Sigmoid colon (tissue), 7 donors: ENCODE results near the gene SRXN1. TPM values are rescaled to one million over a fixed set of nuclear protein-coding genes. Genes with fewer than 3 reads are reported as not detected.

Experiments used
- DNase-seq: peaks from one replicate; pipeline ENCODE4 v3.0.0-alpha.2; 2019
- H3K27ac ChIP-seq, 4 donors: fragments of 200-600 bp; sonication (generic); one replicate each; pipeline ENCODE4 v1.5.1; 2016 to 2019; ENCODE audit warnings: mild to moderate bottlenecking in 1 of 4
- H3K27me3 ChIP-seq, 3 donors: fragments of 200-600 bp; sonication (generic); one replicate each; pipeline ENCODE4 v1.5.1; 2019; ENCODE audit warnings: mild to moderate bottlenecking in 1 of 3
- H3K36me3 ChIP-seq, 4 donors: fragments of 200-600 bp; sonication (generic); one replicate each; pipeline ENCODE4 v1.5.1; 2016 to 2019
- H3K4me1 ChIP-seq, 4 donors: fragments of 200-600 bp; sonication (generic); one replicate each; pipeline ENCODE4 v1.5.1; 2017 to 2019
- H3K4me3 ChIP-seq, 4 donors: fragments of 200-600 bp; sonication (generic); one replicate each; pipeline ENCODE4 v1.5.1; 2017 to 2019; ENCODE audit warnings: mild to moderate bottlenecking in 2 of 4, moderate library complexity in 1 of 4
- H3K9me3 ChIP-seq, 4 donors: fragments of 200-600 bp in 3 of 4; sonication (generic) in 3 of 4; one replicate each; pipeline versions ENCODE4 v1.5.1 to v1.6.1; 2013 to 2019
- CTCF ChIP-seq, 4 experiments: fragments of 450-650 bp in 3 of 4; fragments of 200-600 bp in 1 of 4; IDR thresholded peaks; one replicate each; pipeline ENCODE4 v1.5.1; 2016 to 2019; ENCODE audit warnings: antibody characterized with exemption in 4 of 4, mild to moderate bottlenecking in 3 of 4, moderate library complexity in 2 of 4
- EP300 ChIP-seq, 4 donors: sonication (generic); formaldehyde crosslinking; IDR thresholded peaks; one replicate each; pipeline ENCODE4 v1.6.1; 2017; ENCODE audit warnings: antibody characterized with exemption in 4 of 4
- POLR2A ChIP-seq, 2 donors: fragments of 450-650 bp; IDR thresholded peaks; one replicate each; pipeline ENCODE4 v1.6.1; 2016; ENCODE audit warnings: antibody characterized with exemption in 2 of 2, mild to moderate bottlenecking in 2 of 2, moderate library complexity in 2 of 2
- POLR2AphosphoS5 ChIP-seq, 4 donors: sonication (generic); formaldehyde crosslinking; IDR thresholded peaks; one replicate each; pipeline ENCODE4 v1.6.1; 2017; ENCODE audit warnings: antibody characterized with exemption in 4 of 4
- WGBS, 2 donors: extraction: QIAGEN DNeasy Blood & Tissue Kit; methylation state at CpG; one replicate each; pipeline ENCODE4 v1.1.7; 2013; 5-methylcytosine and 5-hydroxymethylcytosine counted together
- intact Hi-C: fragments of 100-400 bp; cut with DNase I; formaldehyde crosslinking; loops from one replicate; pipeline ENCODE4 v1.15.1; 2023
- polyA plus RNA-seq, 3 donors: library from polyadenylated mRNA; stranded (reverse); fragments of 200-250 nt; gene quantifications; one replicate each; pipeline ENCODE4 v1.2.3, GENCODE V29; 2013
- total RNA-seq, 4 donors: library from RNA; depleted of rRNA; stranded (reverse); fragments of >200 nt; gene quantifications; one replicate each; pipeline ENCODE4 v1.1.0, GENCODE V29; 2016
- donor health status: healthy with polysubstance abuse.
- donor health status: Bipolar disorder and iron deficiency.
- donor health status: healthy.

The SRXN1 gene
- total and polyA plus RNA-seq, 7 donors, result 16.8 to 35.6 (median 27.5) TPM

- no peaks in the 10 kb centered on the region for H3K9me3 ChIP-seq
- intact Hi-C loops, result no loop called here
- TF ChIP-seq EP300 (IDR thresholded peaks at IDR 0.05) (no peak), POLR2AphosphoS5 (IDR thresholded peaks at IDR 0.05) (no peak), POLR2A (IDR thresholded peaks at IDR 0.05) (no peak), CTCF (IDR thresholded peaks at IDR 0.05) (no peak)
These were observed 8.7 kb upstream of the SRXN1 start for GRCh38 chr20:661474-662270.

GRCh38 chr20:658731-659291, 5.8 kb upstream of the SRXN1 start:
- Histone ChIP-seq H3K4me1 (peaks cover 0 to 16% (median 5%) of the 10 kb centered on the region in 4 donors), H3K27me3 (peaks cover 16 to 56% (median 28%) of the 10 kb centered on the region in 3 donors), H3K4me3 (no peak overlapping the region), H3K27ac (no peak overlapping the region), H3K36me3 (no peaks in the 10 kb centered on the region), H3K9me3 (no peaks in the 10 kb centered on the region)
- intact Hi-C loops, result loop anchor here (5.0 kb wide), 1 partner anchor 173 kb away; the partner anchor contains the start of gene FAM110A
- WGBS, 2 donors, result 35 to 49% methylated on average over 5 of the region's 5 CpGs
- DNase-seq, result no peak
- TF ChIP-seq POLR2AphosphoS5 (IDR thresholded peaks at IDR 0.05) (no peak), POLR2A (IDR thresholded peaks at IDR 0.05) (no peak), CTCF (IDR thresholded peaks at IDR 0.05) (no peak), EP300 (IDR thresholded peaks at IDR 0.05) (no peak)

More at GRCh38 chr20:661474-662270, 8.7 kb upstream of the SRXN1 start:
- peaks cover 0 to 10% (median 0%) of the 10 kb centered on the region in 4 donors for H3K4me1 ChIP-seq
- H3K27me3 ChIP-seq, result peaks cover 23 to 84% (median 52%) of the 10 kb centered on the region in 3 donors
- 22 to 38% methylated on average over 29 of the region's 29 CpGs for WGBS, 2 donors
- DNase-seq, result no peak
- no peak overlapping the region for H3K4me3 ChIP-seq
- no peaks in the 10 kb centered on the region for H3K36me3 ChIP-seq
- H3K27ac ChIP-seq, result no peak overlapping the region

GRCh38 chr20:658202-658601, 5.2 kb upstream of the SRXN1 start:
- TF ChIP-seq EP300 (IDR thresholded peaks at IDR 0.05), result no peak
- peaks cover 0 to 15% (median 8%) of the 10 kb centered on the region in 4 donors for H3K4me1 ChIP-seq
- peaks cover 10 to 50% (median 22%) of the 10 kb centered on the region in 3 donors for H3K27me3 ChIP-seq
- no peak overlapping the region for H3K4me3 ChIP-seq
- no peak overlapping the region for H3K27ac ChIP-seq
- 23 to 51% methylated on average over 2 of the region's 2 CpGs for WGBS, 2 donors
- H3K9me3 ChIP-seq, result no peaks in the 10 kb centered on the region
- H3K36me3 ChIP-seq, result no peaks in the 10 kb centered on the region
- intact Hi-C loops, result loop anchor here (5.0 kb wide), 1 partner anchor 174 kb away; the partner anchor contains the start of gene FAM110A
- no peak for DNase-seq

- peaks cover 0 to 28% (median under 1%) of the 10 kb centered on the region in 3 donors for H3K27me3 ChIP-seq
- DNase-seq, result no peak
- intact Hi-C loops, result loop anchor here (5.0 kb wide), 1 partner anchor 176 kb away; the partner anchor contains the start of gene FAM110A
- peaks cover 0 to 22% (median 19%) of the 10 kb centered on the region in 4 donors for H3K4me1 ChIP-seq
- H3K4me3 ChIP-seq, result no peak overlapping the region
- H3K9me3 ChIP-seq, result no peaks in the 10 kb centered on the region
- no peak overlapping the region for H3K27ac ChIP-seq
- TF ChIP-seq POLR2A (IDR thresholded peaks at IDR 0.05) (no peak), EP300 (IDR thresholded peaks at IDR 0.05) (no peak), CTCF (IDR thresholded peaks at IDR 0.05) (no peak), POLR2AphosphoS5 (IDR thresholded peaks at IDR 0.05) (no peak)
- WGBS, 2 donors, result 72 to 81% methylated on average over 11 of the region's 11 CpGs
- no peaks in the 10 kb centered on the region for H3K36me3 ChIP-seq
These were observed 3.0 kb upstream of the SRXN1 start for GRCh38 chr20:655726-656624.
